OCI-LY7 (cell line): Measurements from ENCODE around the gene ADARB2. TPM values are rescaled to one million over a fixed set of nuclear protein-coding genes. Genes with fewer than 3 reads are reported as not detected.

ENCODE experiments used
- BruUV-seq: library from RNA; stranded (reverse); fragments of 400-500 nt; replicated peaks from 2 replicates; lab custom pipeline; 2021; lab: Mats Ljungman, UMichigan
- CTCF ChIA-PET: fragments of 300-600 bp; sonication (Branson Sonifier 250); formaldehyde crosslinking; loops from one replicate; lab custom pipeline; 2022; ENCODE audit warnings: antibody characterized with exemption; ENCODE audit not compliant: unreplicated experiment; lab: Charles Lee
- POLR2A ChIA-PET: fragments of 300-600 bp; sonication (Branson Sonifier 250); formaldehyde crosslinking; loops from one replicate; lab custom pipeline; 2022; ENCODE audit warnings: antibody characterized with exemption; lab: Charles Lee
- DNase-seq: peaks from one replicate; pipeline ENCODE4 v3.0.0-alpha.2; 2015; ENCODE audit warnings: low spot score
- H2AFZ ChIP-seq: fragments of 200-600 bp; sonication (generic), shearing (Covaris generic); 2 replicates; pipeline ENCODE4 v1.6.1; 2014; ENCODE audit warnings: mild to moderate bottlenecking, antibody characterized with exemption, low read length, moderate library complexity
- H3K27ac ChIP-seq: fragments of 200-600 bp; sonication (generic); 2 replicates; pipeline ENCODE4 v1.5.1; 2014; ENCODE audit warnings: mixed run types, low read depth, mild to moderate bottlenecking, moderate library complexity, low read length, inconsistent platforms; ENCODE audit not compliant: poor library complexity, severe bottlenecking
- H3K36me3 ChIP-seq: fragments of 200-600 bp; sonication (generic); 2 replicates; pipeline ENCODE4 v1.6.1; 2014; ENCODE audit warnings: mild to moderate bottlenecking, antibody characterized with exemption, low read length, moderate library complexity, mixed read lengths; ENCODE audit not compliant: insufficient read depth
- H3K4me1 ChIP-seq: fragments of 200-600 bp; sonication (generic); 2 replicates; pipeline ENCODE4 v1.5.1; 2014; ENCODE audit warnings: mild to moderate bottlenecking, low read length; ENCODE audit not compliant: insufficient read depth, poor library complexity, severe bottlenecking
- H3K4me2 ChIP-seq: fragments of 200-600 bp; sonication (generic); 2 replicates; pipeline ENCODE4 v1.6.1; 2014; ENCODE audit warnings: mild to moderate bottlenecking, low read length
- H3K4me3 ChIP-seq: fragments of 200-600 bp; sonication (generic); 2 replicates; pipeline ENCODE4 v1.5.1; 2014; ENCODE audit warnings: mild to moderate bottlenecking, low read depth, low read length; ENCODE audit not compliant: poor library complexity, severe bottlenecking
- H3K79me2 ChIP-seq: fragments of 200-600 bp; sonication (generic); 2 replicates; pipeline ENCODE4 v1.6.1; 2016; ENCODE audit warnings: low read depth, mild to moderate bottlenecking, low read length, moderate library complexity, mixed read lengths; ENCODE audit not compliant: insufficient read depth
- H3K9me2 ChIP-seq: fragments of 200-600 bp; sonication (generic); 2 replicates; pipeline ENCODE4 v1.6.1; 2016; ENCODE audit warnings: mild to moderate bottlenecking, low read length, mixed read lengths; ENCODE audit not compliant: insufficient read depth
- H3K9me3 ChIP-seq: fragments of 200-600 bp; sonication (generic); 2 replicates; pipeline ENCODE4 v1.6.1; 2014; ENCODE audit warnings: mild to moderate bottlenecking, mixed run types, low read length, mixed read lengths
- H4K20me1 ChIP-seq: fragments of 200-600 bp; sonication (generic); 2 replicates; pipeline ENCODE4 v1.6.1; 2014; ENCODE audit warnings: mild to moderate bottlenecking, antibody characterized with exemption, low read length, moderate library complexity, mixed read lengths; ENCODE audit not compliant: insufficient read depth
- CTCF ChIP-seq: fragments of 200-600 bp; sonication (generic); conservative IDR thresholded peaks from 2 replicates; pipeline ENCODE4 v1.5.1; 2014; ENCODE audit warnings: mild to moderate bottlenecking, antibody characterized with exemption, low read length, moderate library complexity, mixed read lengths
- EZH2phosphoT487 ChIP-seq: fragments of 200-600 bp; sonication (generic); IDR thresholded peaks from 2 replicates; pipeline ENCODE4 v1.6.1; 2018; ENCODE audit warnings: low read depth, borderline replicate concordance, mild to moderate bottlenecking, mixed run types, antibody characterized with exemption, low read length, moderate library complexity, mixed read lengths
- intact Hi-C: fragments of 100-400 bp; cut with micrococcal nuclease; formaldehyde crosslinking; loops from one replicate; pipeline ENCODE4 v1.10.0; 2022; ENCODE audit not compliant: unreplicated experiment
- total RNA-seq, 2 experiments: library from RNA; depleted of rRNA in 1 of 2; stranded (reverse); fragments of >200 nt in 1 of 2; shearing (Covaris generic) in 1 of 2; gene quantifications; 2 replicates each; pipeline ENCODE4 v1.2.3, GENCODE V29; 2014 to 2022

Gene ADARB2
- total RNA-seq, 2 experiments from 2014 or later = 0.03 TPM; not detected in 1

DNA sequence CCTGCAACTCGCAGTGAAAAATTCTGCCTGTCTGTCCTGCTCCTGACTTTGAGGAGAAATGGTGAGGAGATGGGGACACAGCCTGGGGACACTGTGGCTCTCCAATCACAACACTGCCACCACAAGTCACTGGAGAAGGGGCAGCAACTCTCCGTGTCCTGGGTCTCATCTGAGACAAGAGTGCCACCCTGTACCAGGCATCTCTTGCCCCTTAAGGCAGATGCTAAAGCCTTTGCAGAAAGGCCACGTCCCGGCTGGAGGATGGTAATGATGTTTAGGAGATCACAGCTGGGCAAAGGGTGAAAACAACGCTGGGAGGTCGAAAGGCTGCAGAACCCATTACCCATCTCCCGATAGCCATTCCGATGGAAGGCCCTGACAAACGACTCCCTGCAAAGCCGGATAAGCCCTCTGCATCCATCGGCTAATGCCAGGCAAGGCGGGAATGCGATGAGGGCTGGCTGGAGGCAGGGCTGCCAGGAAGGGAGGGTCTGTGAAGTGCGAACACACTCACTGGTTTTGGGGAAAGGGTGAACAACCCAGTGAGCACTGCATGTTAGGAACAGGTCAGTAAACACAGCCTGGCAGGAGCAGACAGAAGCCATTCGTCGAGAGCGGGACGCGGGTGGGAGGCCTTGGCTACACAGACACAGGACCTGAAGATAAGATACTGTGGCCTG is 190.8 kb downstream of the ADARB2 start:
- Histone ChIP-seq H2AFZ (no peak overlapping the region), H3K4me1 (peaks cover 5% of the 10 kb centered on the region), H3K9me3 (no peaks in the 10 kb centered on the region), H3K27ac (no peak overlapping the region), H3K4me3 (no peak overlapping the region), H4K20me1 (no peaks in the 10 kb centered on the region), H3K36me3 (no peaks in the 10 kb centered on the region), H3K79me2 (no peaks in the 10 kb centered on the region), H3K9me2 (no peaks in the 10 kb centered on the region), H3K4me2 (no peak overlapping the region)
- CTCF ChIA-PET = no interaction called here
- no peak for DNase-seq
- intact Hi-C loops = no loop called here
- POLR2A ChIA-PET = interaction anchor here (0.6 kb wide), 1 partner anchor 205 kb away, joined by 3 read pairs; no protein-coding TSS in a partner anchor
- no peak for TF ChIP-seq CTCF
- no peak for TF ChIP-seq EZH2phosphoT487
- BruUV-seq = no TSS peak

- no peaks in the 10 kb centered on the region for H3K36me3 ChIP-seq
- ChIA-PET POLR2A (interaction anchor here (0.6 kb wide), 1 partner anchor 206 kb away, joined by 3 read pairs; no protein-coding TSS in a partner anchor), CTCF (no interaction called here)
- no peaks in the 10 kb centered on the region for H3K9me2 ChIP-seq
- no peaks in the 10 kb centered on the region for H4K20me1 ChIP-seq
- no TSS peak for BruUV-seq
- no peaks in the 10 kb centered on the region for H3K9me3 ChIP-seq
- H2AFZ ChIP-seq = no peak overlapping the region
- H3K27ac ChIP-seq = no peak overlapping the region
- peaks cover 5% of the 10 kb centered on the region for H3K4me1 ChIP-seq
- no peak for TF ChIP-seq EZH2phosphoT487
- TF ChIP-seq CTCF = no peak
- H3K79me2 ChIP-seq = no peaks in the 10 kb centered on the region
- intact Hi-C loops = no loop called here
- H3K4me2 ChIP-seq = no peak overlapping the region
- no peak overlapping the region for H3K4me3 ChIP-seq
- no peak for DNase-seq
These were observed 191.8 kb downstream of the ADARB2 start for GRCh38 chr10:1545524-1545923.

DNA sequence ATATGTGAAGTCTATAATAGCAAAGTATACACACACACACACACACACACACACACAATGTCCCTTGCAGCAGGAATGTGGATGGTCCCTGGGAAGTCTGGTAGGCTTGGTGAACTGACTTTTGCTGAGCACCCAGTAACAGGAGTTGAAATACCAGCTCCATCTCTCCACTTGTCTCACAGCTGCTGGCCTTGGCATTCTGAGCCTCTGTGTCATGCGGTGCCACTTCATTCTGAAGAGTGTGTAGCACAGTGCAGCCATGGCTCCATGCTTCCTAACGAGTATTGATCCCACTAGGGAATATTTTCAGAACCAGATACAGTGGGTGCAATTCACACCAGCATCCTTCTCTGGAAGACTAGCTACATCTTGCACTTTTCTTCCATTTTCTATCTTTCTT is 192.4 kb downstream of the ADARB2 start:
- Histone ChIP-seq H3K36me3 (no peaks in the 10 kb centered on the region), H3K27ac (no peak overlapping the region), H4K20me1 (no peaks in the 10 kb centered on the region), H2AFZ (no peak overlapping the region), H3K4me2 (no peak overlapping the region), H3K9me2 (no peaks in the 10 kb centered on the region), H3K4me3 (no peak overlapping the region), H3K9me3 (no peaks in the 10 kb centered on the region), H3K79me2 (no peaks in the 10 kb centered on the region), H3K4me1 (peaks cover 8% of the 10 kb centered on the region)
- CTCF ChIA-PET = interaction anchor here (0.6 kb wide), 1 partner anchor 90 kb away, joined by 4 read pairs; no protein-coding TSS in a partner anchor
- no peak for DNase-seq
- intact Hi-C loops = no loop called here
- BruUV-seq = no TSS peak
- POLR2A ChIA-PET = no interaction called here
- TF ChIP-seq EZH2phosphoT487 (no peak), CTCF (no peak)
